Ovary (tissue), 10 donors: ENCODE data around the gene SLC43A2. TPM values are rescaled to one million over a fixed set of nuclear protein-coding genes. Genes with fewer than 3 reads are reported as not detected.
"Not testable (repeated sequence)": the region's sequence is repeated elsewhere in the genome, so short reads cannot be mapped to it uniquely, and the experiment has no call there.

Experiments
- DNase-seq, 5 donors: peaks; one replicate each; pipeline ENCODE4 v3.0.0-alpha.2; 2019 to 2020
- H3K27ac ChIP-seq, 2 donors: fragments of 200-600 bp; one replicate each; pipeline versions ENCODE4 v1.5.1 to v1.8.0; 2019 to 2022
- H3K27me3 ChIP-seq: fragments of 200-600 bp; one replicate; pipeline ENCODE4 v1.8.0; 2022
- H3K36me3 ChIP-seq: fragments of 200-600 bp; sonication (generic); one replicate; pipeline ENCODE4 v1.5.1; 2019
- H3K4me1 ChIP-seq: one replicate; pipeline ENCODE4 v1.8.1; 2013; ENCODE audit warnings: mild to moderate bottlenecking, moderate library complexity; ENCODE audit not compliant: insufficient read depth
- H3K4me3 ChIP-seq: fragments of 200-600 bp; sonication (generic); one replicate; pipeline ENCODE4 v1.5.1; 2017
- H3K9me3 ChIP-seq, 2 donors: fragments of 200-600 bp in 1 of 2; sonication (generic) in 1 of 2; one replicate each; pipeline versions ENCODE4 v1.5.1 to v1.8.1; 2013 to 2019; ENCODE audit warnings: mild to moderate bottlenecking in 1 of 2, moderate library complexity in 1 of 2
- EP300 ChIP-seq: sonication (generic); formaldehyde crosslinking; IDR thresholded peaks from one replicate; pipeline ENCODE4 v1.6.1; 2017; ENCODE audit warnings: antibody characterized with exemption
- POLR2A ChIP-seq: fragments of 450-650 bp; IDR thresholded peaks from one replicate; pipeline ENCODE4 v1.6.1; 2017; ENCODE audit warnings: antibody characterized with exemption, mild to moderate bottlenecking, moderate library complexity
- WGBS, 3 donors: extraction: QIAGEN DNeasy Blood & Tissue Kit in 1 of 3; methylation state at CpG; one replicate each; pipeline versions ENCODE4 v1.1.5 to v1.1.7; 2013 to 2017; 5-methylcytosine and 5-hydroxymethylcytosine counted together
- intact Hi-C, 4 donors: fragments of 100-400 bp; cut with DNase I; formaldehyde crosslinking; loops; one replicate each; pipeline versions ENCODE4 v1.11.0 to v1.15.1; 2022 to 2023
- long read RNA-seq, 3 donors: library from polyadenylated mRNA in 2 of 3; unstranded in 2 of 3; transcript quantifications; one replicate each; pipeline ENCODE4 v2.0.0 and lab custom pipeline, GENCODE V29; 2021 to 2026
- polyA plus RNA-seq, 2 donors: library from polyadenylated mRNA; stranded (reverse); fragments of 200-250 nt in 1 of 2; fragments of 350-450 nt in 1 of 2; fragmentation: Illumina TruSeq in 1 of 2; extraction: RNeasy Lipid Tissue Mini Kit (QIAGEN cat#74804) in 1 of 2; gene quantifications; one replicate each; pipeline ENCODE4 v1.2.3, GENCODE V29; 2013 to 2014
- total RNA-seq, 7 donors: library from RNA; depleted of rRNA in 2 of 7; stranded (reverse); fragments of >200 nt in 2 of 7; fragmentation: NEBNext Ultra II Directional in 3 of 7; extraction: Animal tissue kit (Norgen Biotek cat#: 25700) in 3 of 7; gene quantifications; one replicate each; pipeline versions ENCODE4 v1.1.0 to v1.2.4, GENCODE V29; 2016 to 2023
- TF ChIP-seq, protein P1 (sequence below), 3 donors: fragments of 450-650 bp in 2 of 3; fragments of 200-600 bp in 1 of 3; IDR thresholded peaks; one replicate each; pipeline versions ENCODE4 v1.5.1 to v1.8.0; 2016 to 2022; ENCODE audit warnings: antibody characterized with exemption in 3 of 3, mild to moderate bottlenecking in 1 of 3
- donor health status: DM: no; HTN: no; CAD: no; lungs with moderate emphysema.
- donor health status: DM: no; HTN: no; CAD: no.
- donor health status: Bipolar disorder and iron deficiency.
- donor health status: DM: yes; HTN: yes; CAD: no.
- donor health status: DM: no; HTN: no; CAD: no.
- donor health status: DM: yes; HTN: yes; CAD: no.

SLC43A2 gene
- total RNA-seq (10 to 100 TPM in 3 of 7 donors, 1 to 10 TPM in 4; 3.5 to 24.6 (median 8.8) TPM), polyA plus RNA-seq (1 to 10 TPM; 5.0 to 7.1 TPM)
- long read RNA-seq, donor 1, full-length matches to known transcripts, result 1 of 5 reads
- long read RNA-seq, donor 1, partial matches to known transcripts, result 2 of 5 reads
- long read RNA-seq, donor 1, other reads (novel, unspliced or antisense), result 2 of 5 reads
- long read RNA-seq, donor 2, full-length matches to known transcripts, result 1 of 1 reads
- long read RNA-seq, donor 2, partial matches to known transcripts, result 0 of 1 reads
- long read RNA-seq, donor 2, other reads (novel, unspliced or antisense), result 0 of 1 reads
- long read RNA-seq, donor 3, full-length matches to known transcripts, result 19 of 32 reads
- long read RNA-seq, donor 3, partial matches to known transcripts, result 4 of 32 reads
- long read RNA-seq, donor 3, other reads (novel, unspliced or antisense), result 9 of 32 reads

DNA sequence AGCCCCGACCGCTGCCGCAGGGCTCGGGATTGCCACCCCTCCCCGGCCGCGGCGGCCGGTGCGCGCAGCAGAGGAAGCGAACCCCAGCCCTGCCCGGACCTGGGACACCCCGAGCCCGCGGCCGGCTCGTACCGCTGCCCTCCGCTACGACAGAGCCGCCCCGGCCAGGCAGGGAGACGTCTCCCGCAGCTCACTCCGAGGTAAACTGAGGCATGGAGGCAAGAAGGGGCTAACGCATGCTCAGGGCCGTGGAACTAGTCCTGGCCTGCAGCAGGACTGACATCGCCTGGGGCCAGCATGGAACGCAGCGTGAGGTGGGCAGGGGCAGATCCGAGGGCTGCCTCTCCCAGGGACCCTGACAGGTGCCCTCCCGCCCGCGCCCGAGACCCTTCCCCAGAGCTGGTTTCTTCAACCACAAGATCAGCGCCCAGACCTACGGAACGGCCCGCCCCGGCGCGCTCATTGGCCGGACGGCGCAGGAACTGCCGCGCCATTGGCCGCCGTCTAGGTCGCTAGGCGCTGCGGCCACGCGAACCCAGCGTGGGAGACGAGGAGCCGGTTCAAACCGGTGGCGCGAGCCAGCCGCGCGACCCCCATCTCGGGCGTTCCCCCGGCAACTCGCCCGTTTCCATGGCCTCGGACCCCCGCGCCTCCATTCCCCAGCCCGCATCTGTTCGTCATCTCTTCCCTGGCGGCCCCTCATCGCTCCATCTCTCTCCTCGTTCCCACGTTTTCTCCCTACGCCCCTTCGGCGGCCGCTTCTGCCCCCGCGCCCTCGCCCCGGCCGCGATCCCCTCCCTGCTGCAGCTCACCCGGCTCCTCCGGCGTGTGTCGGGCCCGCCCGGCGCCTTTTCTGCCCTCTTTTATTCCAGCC lies at the start of gene SLC43A2:
Gene SLC43A2 (minus strand): TSS at position 853 of the 874 bp plus-strand sequence. CDS start 960 bp downstream, outside the sequence.
- Histone ChIP-seq H3K27me3 (no peaks in the 10 kb centered on the region), H3K4me1 (peaks cover 3% of the 10 kb centered on the region), H3K36me3 (no peaks in the 10 kb centered on the region), H3K9me3 (no peaks in the 10 kb centered on the region), H3K4me3 (peak within 1 kb of the TSS; percentile 54), H3K27ac (peak within 1 kb of the TSS; percentile 47 to 81)
- DNase-seq, result peak; percentile 69 to 88 (median 80)
- TF ChIP-seq POLR2A (no peak), EP300 (no peak)
- TF ChIP-seq, protein P1, sequence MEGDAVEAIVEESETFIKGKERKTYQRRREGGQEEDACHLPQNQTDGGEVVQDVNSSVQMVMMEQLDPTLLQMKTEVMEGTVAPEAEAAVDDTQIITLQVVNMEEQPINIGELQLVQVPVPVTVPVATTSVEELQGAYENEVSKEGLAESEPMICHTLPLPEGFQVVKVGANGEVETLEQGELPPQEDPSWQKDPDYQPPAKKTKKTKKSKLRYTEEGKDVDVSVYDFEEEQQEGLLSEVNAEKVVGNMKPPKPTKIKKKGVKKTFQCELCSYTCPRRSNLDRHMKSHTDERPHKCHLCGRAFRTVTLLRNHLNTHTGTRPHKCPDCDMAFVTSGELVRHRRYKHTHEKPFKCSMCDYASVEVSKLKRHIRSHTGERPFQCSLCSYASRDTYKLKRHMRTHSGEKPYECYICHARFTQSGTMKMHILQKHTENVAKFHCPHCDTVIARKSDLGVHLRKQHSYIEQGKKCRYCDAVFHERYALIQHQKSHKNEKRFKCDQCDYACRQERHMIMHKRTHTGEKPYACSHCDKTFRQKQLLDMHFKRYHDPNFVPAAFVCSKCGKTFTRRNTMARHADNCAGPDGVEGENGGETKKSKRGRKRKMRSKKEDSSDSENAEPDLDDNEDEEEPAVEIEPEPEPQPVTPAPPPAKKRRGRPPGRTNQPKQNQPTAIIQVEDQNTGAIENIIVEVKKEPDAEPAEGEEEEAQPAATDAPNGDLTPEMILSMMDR (IDR thresholded peaks at IDR 0.05), result no peak
- intact Hi-C loops, result loop anchor here in 2 of 4 donors (2.0 kb wide), 2 partner anchors 21 to 53 kb away; partner anchors contain the start of gene RILP (in 1 of the 2)
- WGBS, 3 donors, result 0 to 1% (median 0%) methylated on average over 86 to 95 of the region's 95 CpGs

DNA sequence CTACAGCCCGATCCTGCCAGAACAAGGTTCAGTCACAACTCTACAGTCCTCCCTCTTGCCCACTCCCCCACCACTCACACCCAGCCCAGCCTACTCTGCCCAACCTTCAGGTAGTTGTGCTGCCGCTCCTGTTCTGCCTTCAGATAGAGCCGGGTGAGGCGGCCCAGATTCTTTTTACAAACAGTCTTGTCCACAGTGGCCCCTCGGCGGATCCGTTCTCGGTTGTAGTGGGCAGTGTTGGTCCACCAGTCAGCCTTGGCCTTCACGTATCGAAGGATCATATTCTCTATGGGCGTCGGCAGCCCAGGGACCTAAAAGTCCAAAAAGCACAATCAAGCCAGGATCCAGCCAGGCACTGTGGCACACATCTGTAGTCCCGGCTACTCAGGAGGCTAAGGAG lies 47.8 kb upstream of the SLC43A2 start:
- Histone ChIP-seq H3K36me3 (no peaks in the 10 kb centered on the region), H3K9me3 (no peaks in the 10 kb centered on the region), H3K4me1 (no peaks in the 10 kb centered on the region), H3K27ac (no peak overlapping the region), H3K27me3 (no peaks in the 10 kb centered on the region), H3K4me3 (no peak overlapping the region)
- intact Hi-C loops, result loop anchor here in 2 of 4 donors (5.0 to 10.0 kb wide), 2 partner anchors 36 to 358 kb away; partner anchors contain the start of genes DPH1 (in 1 of the 2) and TLCD2 (in 1 of the 2)
- TF ChIP-seq POLR2A (no peak), EP300 (no peak)
- TF ChIP-seq, protein P1 (IDR thresholded peaks at IDR 0.05), result no peak
- 93 to 95% (median 93%) methylated on average over 13 of the region's 13 CpGs for WGBS, 3 donors
- no peak for DNase-seq

DNA sequence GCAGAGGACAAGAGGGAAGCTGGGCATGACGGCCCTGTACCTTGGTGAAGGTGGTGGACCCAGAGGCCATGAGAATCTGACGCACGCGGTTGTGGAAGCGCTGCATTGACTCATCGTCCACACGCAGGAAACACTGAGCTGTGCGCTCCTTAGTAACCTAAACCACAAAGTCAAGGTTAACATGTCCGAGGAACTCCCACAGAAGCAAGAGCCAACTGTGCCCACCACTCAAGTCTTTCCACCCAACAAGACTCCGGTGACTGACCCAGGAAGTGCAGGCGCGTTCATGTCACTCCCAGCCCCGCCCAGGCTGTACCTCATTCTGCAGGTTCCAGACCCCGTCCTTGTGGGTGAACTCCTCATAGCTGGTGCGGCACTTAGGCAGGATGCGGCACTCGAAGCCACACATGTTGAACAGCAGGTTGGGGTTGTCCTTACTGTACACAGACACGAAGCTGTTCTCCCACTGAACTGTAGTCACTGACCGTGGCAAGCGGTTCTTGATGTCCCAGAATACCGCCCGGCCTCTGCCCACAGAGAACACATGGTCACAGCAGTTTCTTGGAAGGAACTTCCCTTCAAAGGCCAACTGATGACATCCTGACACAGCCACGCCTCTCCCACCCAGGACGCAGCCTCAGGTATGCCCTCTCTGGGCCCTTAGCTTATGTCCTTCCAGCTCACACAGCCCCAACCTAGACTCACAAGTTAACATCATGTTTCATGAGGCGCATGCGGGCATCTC lies 44.6 kb upstream of the SLC43A2 start:
- Histone ChIP-seq H3K4me3 (no peak overlapping the region), H3K9me3 (no peaks in the 10 kb centered on the region), H3K4me1 (no peaks in the 10 kb centered on the region), H3K36me3 (no peaks in the 10 kb centered on the region), H3K27me3 (no peaks in the 10 kb centered on the region), H3K27ac (no peak overlapping the region)
- no peak for DNase-seq
- intact Hi-C loops, result loop anchor here in 2 of 4 donors (5.0 to 10.0 kb wide), 3 partner anchors 34 to 362 kb away; partner anchors contain the start of gene DPH1 (in 1 of the 2)
- WGBS, 3 donors, result 85 to 92% (median 86%) methylated on average over 26 of the region's 26 CpGs
- TF ChIP-seq POLR2A (no peak), EP300 (no peak)
- TF ChIP-seq, protein P1 (IDR thresholded peaks at IDR 0.05), result no peak

DNA sequence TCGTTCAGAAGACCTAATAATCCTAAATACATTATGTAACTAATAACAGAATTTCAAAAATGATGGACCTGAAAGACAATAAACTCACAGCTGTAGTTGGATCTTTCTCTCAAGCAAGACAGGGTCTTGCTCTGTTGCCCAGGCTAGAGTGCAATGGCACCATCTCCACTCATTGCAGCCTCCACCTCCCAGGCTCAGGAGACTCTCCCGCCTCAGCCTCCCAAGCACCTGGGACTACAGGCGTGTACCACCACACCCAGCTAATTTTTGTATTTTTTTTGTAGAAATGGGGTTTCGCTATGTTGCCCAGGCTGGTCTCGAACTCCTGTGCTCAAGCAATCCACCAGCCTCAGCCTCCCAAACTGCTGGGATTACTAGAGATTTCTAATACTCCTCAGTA lies 35.3 kb upstream of the SLC43A2 start:
- H3K4me3 ChIP-seq, intact Hi-C loops, H3K4me1 ChIP-seq, H3K36me3 ChIP-seq, H3K27me3 ChIP-seq, H3K27ac ChIP-seq, H3K9me3 ChIP-seq: not testable (repeated sequence)
- peak in 1 of 5 donors; percentile 9 for DNase-seq
- 89 to 92% (median 90%) methylated on average over 5 of the region's 5 CpGs for WGBS, 3 donors
